SK-N-SH (cell line): ENCODE data around the gene TGFBR3. TPM values are rescaled to one million over a fixed set of nuclear protein-coding genes. Genes with fewer than 3 reads are reported as not detected.

ENCODE experiments used
- CTCF ChIA-PET: fragments of 300-600, 350-600 bp; formaldehyde crosslinking; extraction: SDS; loops from one replicate; lab custom pipeline; 2021; lab: Yijun Ruan, JAX
- POLR2A ChIA-PET: fragments of 350-600 bp; sonication (Branson Sonifier 250); formaldehyde crosslinking; extraction: SDS; loops from one replicate; lab custom pipeline; 2020; ENCODE audit warnings: antibody characterized with exemption, inconsistent platforms; lab: Yijun Ruan, JAX
- DNase-seq: peaks from one replicate; pipeline ENCODE4 v3.0.0; 2012
- H2AFZ ChIP-seq: fragments of 200-600 bp; sonication (generic); 2 replicates; pipeline ENCODE4 v1.8.1; 2016; ENCODE audit warnings: antibody characterized with exemption, mild to moderate bottlenecking, low read depth
- H3F3A ChIP-seq: fragments of 200-600 bp; sonication (generic); replicated peaks from 2 replicates; pipeline ENCODE3; 2016; ENCODE audit warnings: antibody characterized with exemption, mild to moderate bottlenecking; ENCODE audit not compliant: insufficient read depth
- H3K27ac ChIP-seq, 2 experiments: fragments of 200-500 bp in 1 of 2; fragments of 200-600 bp in 1 of 2; sonication (Bioruptor generic) in 1 of 2; sonication (generic), shearing (Covaris generic) in 1 of 2; 2 replicates each; pipeline versions ENCODE4 v1.5.1 to v1.6.1; 2014 to 2016; ENCODE audit warnings: low read depth in 2 of 2, inconsistent platforms in 1 of 2, low read length in 1 of 2, mild to moderate bottlenecking in 1 of 2, mixed read lengths in 1 of 2
- H3K27me3 ChIP-seq: fragments of 200-600 bp; sonication (generic), shearing (Covaris generic); 2 replicates; pipeline ENCODE4 v1.6.1; 2016; ENCODE audit warnings: mixed run types; ENCODE audit not compliant: insufficient read depth
- H3K36me3 ChIP-seq, 2 experiments: fragments of 200-500 bp in 1 of 2; fragments of 200-600 bp in 1 of 2; sonication (Bioruptor generic) in 1 of 2; sonication (generic) in 1 of 2; replicated peaks in 1 of 2; 2 replicates each; pipeline versions ENCODE3 to v1.5.1; 2014 to 2016; ENCODE audit warnings: low read length in 1 of 2, mild to moderate bottlenecking in 1 of 2; ENCODE audit not compliant: insufficient read depth in 2 of 2, control insufficient read depth in 1 of 2
- H3K4me1 ChIP-seq, 2 experiments: fragments of 200-500 bp in 1 of 2; fragments of 200-600 bp in 1 of 2; sonication (Bioruptor generic) in 1 of 2; sonication (generic), shearing (Covaris generic) in 1 of 2; 2 replicates each; pipeline versions ENCODE4 v1.5.1 to v1.6.1; 2014 to 2016; ENCODE audit warnings: low read depth in 1 of 2, low read length in 1 of 2, mixed run types in 1 of 2; ENCODE audit not compliant: insufficient read depth in 2 of 2, control insufficient read depth in 1 of 2
- H3K4me2 ChIP-seq: fragments of 200-600 bp; sonication (generic), shearing (Covaris generic); 2 replicates; pipeline ENCODE4 v1.6.1; 2017; ENCODE audit warnings: mixed run types
- H3K4me3 ChIP-seq, 2 experiments: fragments of 200-500 bp in 1 of 2; fragments of 200-600 bp in 1 of 2; sonication (Bioruptor generic) in 1 of 2; sonication (generic), shearing (Covaris generic) in 1 of 2; 2 replicates each; pipeline versions ENCODE4 v1.5.1 to v1.8.1; 2014 to 2016; ENCODE audit warnings: low read depth in 2 of 2, inconsistent platforms in 1 of 2, low read length in 1 of 2, mild to moderate bottlenecking in 1 of 2, mixed read lengths in 1 of 2, moderate library complexity in 1 of 2
- H3K79me2 ChIP-seq: fragments of 200-600 bp; sonication (generic); 2 replicates; pipeline ENCODE4 v1.8.1; 2017; ENCODE audit warnings: mild to moderate bottlenecking; ENCODE audit not compliant: insufficient read depth
- H3K9ac ChIP-seq: fragments of 200-600 bp; sonication (generic); 2 replicates; pipeline ENCODE4 v1.6.1; 2017; ENCODE audit warnings: mixed run types
- H3K9me2 ChIP-seq: fragments of 200-600 bp; sonication (generic); 2 replicates; pipeline ENCODE4 v1.6.1; 2017; ENCODE audit warnings: mixed run types
- H3K9me3 ChIP-seq: fragments of 200-600 bp; sonication (generic); 2 replicates; pipeline ENCODE4 v1.6.1; 2017; ENCODE audit warnings: mixed run types, mild to moderate bottlenecking, moderate library complexity
- H4K20me1 ChIP-seq: fragments of 200-600 bp; sonication (generic); 2 replicates; pipeline ENCODE4 v1.6.1; 2017; ENCODE audit warnings: mild to moderate bottlenecking, mixed run types; ENCODE audit not compliant: insufficient read depth
- CHD2 ChIP-seq: fragments of 150-350 bp; IDR thresholded peaks from 2 replicates; pipeline ENCODE4 v1.6.1; 2018; ENCODE audit warnings: low read length; ENCODE audit not compliant: partially characterized antibody
- ELF1 ChIP-seq: IDR thresholded peaks from 2 replicates; pipeline ENCODE4 v1.4.0; 2012
- EP300 ChIP-seq, 2 experiments: IDR thresholded peaks; 2 replicates each; pipeline versions ENCODE4 v1.4.0 to v1.6.1; 2012; ENCODE audit warnings: borderline replicate concordance in 1 of 2, low read depth in 1 of 2, low read length in 1 of 2
- EZH2phosphoT487 ChIP-seq: fragments of 200-600 bp; sonication (generic); IDR thresholded peaks from 2 replicates; pipeline ENCODE4 v1.6.1; 2017; ENCODE audit warnings: low read depth, mixed run types, mild to moderate bottlenecking, antibody characterized with exemption, moderate library complexity, borderline replicate concordance
- FOSL2 ChIP-seq: IDR thresholded peaks from 2 replicates; pipeline ENCODE4 v1.4.0; 2012; ENCODE audit warnings: low read depth, mild to moderate bottlenecking, moderate library complexity, borderline replicate concordance
- IRF3 ChIP-seq: fragments of 150-350 bp; IDR thresholded peaks from 2 replicates; pipeline ENCODE4 v1.6.1; 2016; ENCODE audit warnings: mild to moderate bottlenecking, low read depth, low read length
- JUND ChIP-seq: IDR thresholded peaks from 2 replicates; pipeline ENCODE4 v1.4.0; 2012
- MAX ChIP-seq: IDR thresholded peaks from 2 replicates; pipeline ENCODE4 v1.4.0; 2012; ENCODE audit warnings: low read depth
- MEF2A ChIP-seq: IDR thresholded peaks from 2 replicates; pipeline ENCODE4 v1.4.0; 2012; ENCODE audit warnings: low read depth, borderline replicate concordance
- MXI1 ChIP-seq: IDR thresholded peaks from 2 replicates; pipeline ENCODE4 v1.6.1; 2012; ENCODE audit warnings: mild to moderate bottlenecking, low read depth, low read length, improper control_type of control experiment
- NFIC ChIP-seq: IDR thresholded peaks from 2 replicates; pipeline ENCODE4 v1.4.0; 2012; ENCODE audit warnings: borderline replicate concordance
- NRF1 ChIP-seq: IDR thresholded peaks from 2 replicates; pipeline ENCODE4 v1.6.1; 2012; ENCODE audit warnings: low read depth, mild to moderate bottlenecking, low read length
- POLR2AphosphoS5 ChIP-seq: IDR thresholded peaks from 2 replicates; pipeline ENCODE4 v1.6.1; 2012; ENCODE audit warnings: low read depth, low read length
- RAD21 ChIP-seq: IDR thresholded peaks from 2 replicates; pipeline ENCODE4 v1.6.1; 2012; ENCODE audit warnings: mild to moderate bottlenecking, low read length
- RCOR1 ChIP-seq: fragments of 150-350 bp; IDR thresholded peaks from 2 replicates; pipeline ENCODE4 v1.6.1; 2017; ENCODE audit warnings: antibody characterized with exemption, low read length
- RFX5 ChIP-seq: IDR thresholded peaks from 2 replicates; pipeline ENCODE4 v1.6.1; 2012; ENCODE audit warnings: mild to moderate bottlenecking, improper control_type of control experiment, low read length
- USF1 ChIP-seq: IDR thresholded peaks from 2 replicates; pipeline ENCODE4 v1.4.0; 2012; ENCODE audit warnings: low read depth, borderline replicate concordance
- ZBTB33 ChIP-seq: IDR thresholded peaks from 2 replicates; pipeline ENCODE4 v1.4.0; 2012; ENCODE audit warnings: low read depth, borderline replicate concordance
- WGBS: methylation state at CpG from one replicate; pipeline ENCODE4 v1.1.6; 2017; ENCODE audit warnings: low lambda C conversion rate; 5-methylcytosine and 5-hydroxymethylcytosine counted together
- polyA plus RNA-seq, 3 experiments: library from polyadenylated mRNA; depleted of rRNA; stranded (reverse); fragments of >200 nt; gene quantifications; 2 replicates each; pipeline ENCODE4 v1.2.3, GENCODE V29; 2012

TGFBR3 gene
- polyA plus RNA-seq, 1 of the 3 experiments (the other 2 are of a cell fraction), result 0.07 TPM

- WGBS, result 24% methylated on average over 4 of the region's 4 CpGs
- CTCF ChIA-PET, result no interaction called here
These were observed 194.4 kb downstream of the TGFBR3 start for GRCh38 chr1:91691525-91691924.

GRCh38 chr1:91689641-91690481 is 196.1 kb downstream of the TGFBR3 start:
- Histone ChIP-seq H2AFZ (no peak overlapping the region), H3K27ac (no peak overlapping the region), H3K4me2 (no peak overlapping the region), H3K27me3 (peaks cover 66% of the 10 kb centered on the region; the same call in 1 of the 2 replicates), H3K4me1 (no peaks in the 10 kb centered on the region; a peak in 1 of 4 replicates), H3F3A (no peaks in the 10 kb centered on the region), H3K36me3 (no peaks in the 10 kb centered on the region), H4K20me1 (no peaks in the 10 kb centered on the region), H3K9ac (no peak overlapping the region), H3K9me3 (no peaks in the 10 kb centered on the region), H3K9me2 (no peaks in the 10 kb centered on the region), H3K79me2 (no peaks in the 10 kb centered on the region), H3K4me3 (no peak overlapping the region)
- ChIA-PET POLR2A (no interaction called here), CTCF (interaction anchor here (0.6 to 1.1 kb wide), 2 partner anchors 9 to 223 kb away, joined by 3 to 5 read pairs; no protein-coding TSS in a partner anchor)
- no peak for DNase-seq
- WGBS, result 18% methylated on average over 11 of the region's 11 CpGs
- TF ChIP-seq NRF1 (no peak), CHD2 (no peak), RFX5 (no peak), ELF1 (no peak), MXI1 (no peak), ZBTB33 (no peak), FOSL2 (no peak), RCOR1 (no peak), POLR2AphosphoS5 (no peak), USF1 (no peak), NFIC (no peak), EZH2phosphoT487 (no peak), JUND (no peak), RAD21 (no peak), MEF2A (no peak)

More at GRCh38 chr1:91691525-91691924, 194.4 kb downstream of the TGFBR3 start:
- Histone ChIP-seq H3K27me3 (peaks cover 68% of the 10 kb centered on the region; the same call in 1 of the 2 replicates), H3K4me3 (no peak overlapping the region), H2AFZ (no peak overlapping the region), H4K20me1 (no peaks in the 10 kb centered on the region), H3K4me2 (no peak overlapping the region), H3K79me2 (no peaks in the 10 kb centered on the region), H3K27ac (no peak overlapping the region), H3K4me1 (no peaks in the 10 kb centered on the region; a peak in 1 of 4 replicates), H3K9ac (no peak overlapping the region), H3K36me3 (no peaks in the 10 kb centered on the region), H3K9me3 (no peaks in the 10 kb centered on the region), H3K9me2 (no peaks in the 10 kb centered on the region), H3F3A (no peaks in the 10 kb centered on the region)
- POLR2A ChIA-PET, result no interaction called here
- TF ChIP-seq IRF3 (no peak), RCOR1 (no peak), MAX (no peak), EP300 (IDR thresholded peaks at IDR 0.05; ENCODE audit: borderline replicate concordance in 1 of 2, low read depth in 1 of 2, low read length in 1 of 2) (no peak), NRF1 (no peak), RFX5 (no peak)
- no peak for DNase-seq
